ENCODE measurements around the gene MOBP.

DNA sequence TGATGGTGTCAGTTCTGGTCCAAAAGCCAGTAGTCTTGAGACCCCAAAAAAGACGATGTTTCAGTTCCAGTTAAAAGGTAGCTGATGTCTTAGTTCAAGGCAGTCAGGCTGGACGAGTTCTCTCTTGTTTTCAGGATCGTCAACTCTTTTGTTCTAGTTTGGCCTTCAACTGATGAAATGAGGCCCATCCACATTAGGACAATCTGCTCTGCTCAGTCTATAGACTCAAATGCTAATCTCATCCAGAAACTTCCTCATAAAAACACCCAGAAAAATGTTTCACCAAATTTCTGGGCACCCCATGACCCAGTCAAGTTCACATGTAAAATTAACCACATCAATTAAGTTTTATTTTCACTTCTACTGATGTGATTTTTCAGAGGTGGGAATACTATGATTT is 74.0 kb downstream of the MOBP start:
- TF ChIP-seq NFRKB (IDR thresholded peaks at IDR 0.05) (no peak), ELF4 (IDR thresholded peaks at IDR 0.05) (no peak), HDGF (IDR thresholded peaks at IDR 0.05; ENCODE audit: borderline replicate concordance) (no peak), SP1 (IDR thresholded peaks at IDR 0.05) (no peak), TARDBP (IDR thresholded peaks at IDR 0.05) (no peak), LEF1 (IDR thresholded peaks at IDR 0.05; ENCODE audit: borderline replicate concordance) (no peak), ARNT (IDR thresholded peaks at IDR 0.05) (no peak), SUZ12 (IDR thresholded peaks at IDR 0.05) (no peak)
